Mammary epithelial cell (primary cell): ENCODE results near the gene CACNG6.

Experiments
- CTCF ChIP-seq, 2 donors: IDR thresholded peaks in 1 of 2; conservative IDR thresholded peaks in 1 of 2; 2 replicates each; pipeline ENCODE4 v1.5.1; 2011 to 2012; ENCODE audit warnings: inconsistent platforms in 2 of 2, low read length in 2 of 2, mild to moderate bottlenecking in 2 of 2, control low read depth in 1 of 2, low read depth in 1 of 2; ENCODE audit not compliant: insufficient read depth in 1 of 2; ENCODE audit errors: extremely low read depth in 1 of 2
- EZH2 ChIP-seq: IDR thresholded peaks from 2 replicates; pipeline ENCODE4 v1.6.1; 2012; ENCODE audit warnings: low read length, inconsistent platforms, borderline replicate concordance

- TF ChIP-seq CTCF (conservative IDR thresholded peaks at IDR 0.05 in 1 of 2, IDR thresholded peaks at IDR 0.05 in 1 of 2; ENCODE audit: extremely low read depth in 1 of 2, insufficient read depth in 1 of 2, low read depth in 1 of 2, low read length in 2 of 2) (no peak), EZH2 (no peak)
These were observed 56.2 kb downstream of the CACNG6 start for GRCh38 chr19:54047616-54048015.
